ENCODE measurements around the gene FANCD2OS.
"Not testable (repeated sequence)": the region's sequence is repeated elsewhere in the genome, so short reads cannot be mapped to it uniquely, and the experiment has no call there.

Gene FANCD2OS

GRCh38 chr3:10074666-10075065 lies 33.4 kb downstream of the FANCD2OS start:
- Histone ChIP-seq H3K14ac (ENCODE audit: low read length in 2 of 2) (no peak overlapping the region), H3K4me1 (ENCODE audit: control insufficient read depth, insufficient read depth, low read depth, low read length) (no peaks in the 10 kb centered on the region), H2BK120ac (ENCODE audit: low read depth, low read length) (no peak overlapping the region), H2AK5ac (ENCODE audit: low read length, severe bottlenecking) (no peak overlapping the region), H3K4ac (ENCODE audit: low read depth in 1 of 2, low read length in 2 of 2) (no peak overlapping the region), H2BK15ac (ENCODE audit: low read depth, poor library complexity, severe bottlenecking) (no peak overlapping the region), H3K4me3 (ENCODE audit: insufficient read depth in 1 of 2, low read depth in 1 of 2, low read length in 2 of 2) (no peak overlapping the region), H3K23ac (ENCODE audit: low read length in 2 of 2) (no peak overlapping the region), H2BK12ac (ENCODE audit: low read length in 2 of 2) (no peak overlapping the region), H3K27ac (ENCODE audit: low read length, poor library complexity, severe bottlenecking) (no peak overlapping the region), H3K9me3 (ENCODE audit: control insufficient read depth, low read length) (no peaks in the 10 kb centered on the region), H3K18ac (ENCODE audit: low read depth in 1 of 2, low read length in 2 of 2) (no peak overlapping the region), H3K4me2 (ENCODE audit: low read length, poor library complexity, severe bottlenecking) (no peak overlapping the region), H2BK5ac (ENCODE audit: low read depth, low read length, poor library complexity, severe bottlenecking) (no peak overlapping the region), H3K9ac (ENCODE audit: low read length) (no peak overlapping the region), H3K27me3 (ENCODE audit: control insufficient read depth in 1 of 2, insufficient read depth in 1 of 2, low read length in 2 of 2) (no peaks in the 10 kb centered on the region), H3K79me1 (replicated peaks; ENCODE audit: low read length, poor library complexity, severe bottlenecking) (no peaks in the 10 kb centered on the region), H3K36me3 (ENCODE audit: control insufficient read depth in 1 of 2, insufficient read depth in 2 of 2, low read depth in 1 of 2, low read length in 2 of 2) (peaks cover 0 to 4% of the 10 kb centered on the region in 2 experiments), H4K8ac (ENCODE audit: low read length) (no peak overlapping the region), H2AFZ (ENCODE audit: low read depth, low read length) (no peak overlapping the region), H4K91ac (ENCODE audit: low read length) (no peak overlapping the region)
- DNase-seq: no peak

- not testable (repeated sequence) for H2BK15ac ChIP-seq (ENCODE audit: low read depth, poor library complexity, severe bottlenecking); H4K91ac ChIP-seq (ENCODE audit: low read length); H3K9me3 ChIP-seq (ENCODE audit: control insufficient read depth, low read length); H3K4ac ChIP-seq (ENCODE audit: low read depth in 1 of 2, low read length in 2 of 2); H2AK5ac ChIP-seq (ENCODE audit: low read length, severe bottlenecking); H3K18ac ChIP-seq (ENCODE audit: low read depth in 1 of 2, low read length in 2 of 2); H2BK12ac ChIP-seq (ENCODE audit: low read length in 2 of 2); H3K4me3 ChIP-seq (ENCODE audit: insufficient read depth in 1 of 2, low read depth in 1 of 2, low read length in 2 of 2); H2BK5ac ChIP-seq (ENCODE audit: low read depth, low read length, poor library complexity, severe bottlenecking); H3K4me1 ChIP-seq (ENCODE audit: control insufficient read depth, insufficient read depth, low read depth, low read length); DNase-seq; H3K23ac ChIP-seq (ENCODE audit: low read length in 2 of 2); H3K27ac ChIP-seq (ENCODE audit: low read length, poor library complexity, severe bottlenecking); H2AFZ ChIP-seq (ENCODE audit: low read depth, low read length); H3K14ac ChIP-seq (ENCODE audit: low read length in 2 of 2); H3K36me3 ChIP-seq (ENCODE audit: control insufficient read depth in 1 of 2, insufficient read depth in 2 of 2, low read depth in 1 of 2, low read length in 2 of 2); H3K27me3 ChIP-seq (ENCODE audit: control insufficient read depth in 1 of 2, insufficient read depth in 1 of 2, low read length in 2 of 2); H3K4me2 ChIP-seq (ENCODE audit: low read length, poor library complexity, severe bottlenecking); H2BK120ac ChIP-seq (ENCODE audit: low read depth, low read length); H3K9ac ChIP-seq (ENCODE audit: low read length); H3K79me1 ChIP-seq (replicated peaks; ENCODE audit: low read length, poor library complexity, severe bottlenecking); H4K8ac ChIP-seq (ENCODE audit: low read length)
- WGBS: 97% methylated on average over 15 of the region's 33 CpGs
These were observed 38.0 kb downstream of the FANCD2OS start for GRCh38 chr3:10070077-10070476.

DNA sequence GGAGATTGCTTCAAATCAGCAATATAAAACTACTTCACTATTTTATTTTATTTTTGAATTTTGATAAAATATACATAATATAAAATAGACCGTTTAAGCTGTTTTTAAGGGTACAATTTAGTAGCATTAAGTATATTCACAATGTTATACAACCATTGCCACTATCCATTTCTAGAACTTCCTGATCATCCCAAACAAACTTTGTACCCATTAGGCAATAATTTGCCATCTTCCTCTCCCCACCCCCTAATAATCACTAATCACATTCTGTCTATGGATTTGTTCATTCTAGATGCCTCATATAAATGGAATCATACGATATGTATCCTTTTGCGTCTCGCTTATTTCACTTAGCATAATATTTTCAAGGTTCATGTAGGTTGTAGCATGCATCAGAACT lies 53.0 kb downstream of the FANCD2OS start:
- H3K4me3 ChIP-seq (ENCODE audit: insufficient read depth in 1 of 2, low read depth in 1 of 2, low read length in 2 of 2): no peak overlapping the region
- no peak overlapping the region for H3K18ac ChIP-seq (ENCODE audit: low read depth in 1 of 2, low read length in 2 of 2)
- H3K4me2 ChIP-seq (ENCODE audit: low read length, poor library complexity, severe bottlenecking): no peak overlapping the region
- no peak overlapping the region for H3K14ac ChIP-seq (ENCODE audit: low read length in 2 of 2)
- H3K27me3 ChIP-seq (ENCODE audit: control insufficient read depth in 1 of 2, insufficient read depth in 1 of 2, low read length in 2 of 2): no peaks in the 10 kb centered on the region
- H3K9ac ChIP-seq (ENCODE audit: low read length): no peak overlapping the region
- no peak overlapping the region for H2BK120ac ChIP-seq (ENCODE audit: low read depth, low read length)
- no peak overlapping the region for H4K91ac ChIP-seq (ENCODE audit: low read length)
- 96% methylated on average over 3 of the region's 4 CpGs for WGBS
- H2AFZ ChIP-seq (ENCODE audit: low read depth, low read length): no peak overlapping the region
- H3K9me3 ChIP-seq (ENCODE audit: control insufficient read depth, low read length): no peaks in the 10 kb centered on the region
- H2AK5ac ChIP-seq (ENCODE audit: low read length, severe bottlenecking): no peak overlapping the region
- no peak overlapping the region for H2BK15ac ChIP-seq (ENCODE audit: low read depth, poor library complexity, severe bottlenecking)
- no peak overlapping the region for H3K4ac ChIP-seq (ENCODE audit: low read depth in 1 of 2, low read length in 2 of 2)
- no peaks in the 10 kb centered on the region for H3K36me3 ChIP-seq (ENCODE audit: control insufficient read depth in 1 of 2, insufficient read depth in 2 of 2, low read depth in 1 of 2, low read length in 2 of 2)
- H4K8ac ChIP-seq (ENCODE audit: low read length): no peak overlapping the region
- no peaks in the 10 kb centered on the region for H3K79me1 ChIP-seq (replicated peaks; ENCODE audit: low read length, poor library complexity, severe bottlenecking)
- no peak overlapping the region for H2BK12ac ChIP-seq (ENCODE audit: low read length in 2 of 2)
- no peaks in the 10 kb centered on the region for H3K4me1 ChIP-seq (ENCODE audit: control insufficient read depth, insufficient read depth, low read depth, low read length)
- no peak overlapping the region for H3K27ac ChIP-seq (ENCODE audit: low read length, poor library complexity, severe bottlenecking)
- no peak for DNase-seq
- H2BK5ac ChIP-seq (ENCODE audit: low read depth, low read length, poor library complexity, severe bottlenecking): no peak overlapping the region
- no peak overlapping the region for H3K23ac ChIP-seq (ENCODE audit: low read length in 2 of 2)

Data from mesenchymal stem cell (in vitro differentiated cells and primary cell).